NCI-H1048 (cell line): ENCODE results near the gene MGAT4B.
"Not testable (repeated sequence)": the region's sequence is repeated elsewhere in the genome, so short reads cannot be mapped to it uniquely, and the experiment has no call there.

Experiments
- DNase-seq: peaks from one replicate; lab custom pipeline; 2025; lab: John Stamatoyannopoulos, UW

MGAT4B gene

GRCh38 chr5:179795049-179795862, 11.4 kb downstream of the MGAT4B start:
- DNase-seq: no peak

- no peak for DNase-seq
These were observed 12.1 kb downstream of the MGAT4B start for GRCh38 chr5:179794575-179794974.

GRCh38 chr5:179794171-179794570, 12.5 kb downstream of the MGAT4B start:
- no peak for DNase-seq

- DNase-seq: no peak
These were observed 13.1 kb downstream of the MGAT4B start, which contains the start of gene LTC4S for GRCh38 chr5:179793468-179794139. Gene LTC4S (plus strand): TSS chr5:179793986. CDS start chr5:179794081, 95 bp downstream.

GRCh38 chr5:179792612-179793467, 13.8 kb downstream of the MGAT4B start:
- DNase-seq: no peak

GRCh38 chr5:179791881-179792611, 14.6 kb downstream of the MGAT4B start:
- DNase-seq: no peak

- DNase-seq: not testable (repeated sequence)
These were observed 17.4 kb downstream of the MGAT4B start for GRCh38 chr5:179789278-179789677.

GRCh38 chr5:179788193-179788854, 18.3 kb downstream of the MGAT4B start:
- DNase-seq: no peak

- DNase-seq: no peak
These were observed 19.8 kb downstream of the MGAT4B start for GRCh38 chr5:179786861-179787260.

- DNase-seq: no peak
These were observed 23.5 kb downstream of the MGAT4B start for GRCh38 chr5:179783128-179783527.

GRCh38 chr5:179781846-179782245, 24.8 kb downstream of the MGAT4B start:
- DNase-seq: no peak

- no peak for DNase-seq
These were observed 26.3 kb downstream of the MGAT4B start for GRCh38 chr5:179780362-179780761.

GRCh38 chr5:179779826-179780225, 26.8 kb downstream of the MGAT4B start:
- no peak for DNase-seq

GRCh38 chr5:179778591-179778990, 28.1 kb downstream of the MGAT4B start:
- no peak for DNase-seq

GRCh38 chr5:179777909-179778308, 28.8 kb downstream of the MGAT4B start:
- DNase-seq: no peak

GRCh38 chr5:179777456-179777855, 29.2 kb downstream of the MGAT4B start:
- no peak for DNase-seq

GRCh38 chr5:179776411-179776938, 30.2 kb downstream of the MGAT4B start:
- DNase-seq: no peak

GRCh38 chr5:179774442-179774841, 32.2 kb downstream of the MGAT4B start:
- no peak for DNase-seq

- no peak for DNase-seq
These were observed 33.0 kb downstream of the MGAT4B start for GRCh38 chr5:179773686-179774040.

GRCh38 chr5:179772351-179772750, 34.3 kb downstream of the MGAT4B start:
- no peak for DNase-seq

GRCh38 chr5:179771311-179771895, 35.3 kb downstream of the MGAT4B start:
- DNase-seq: no peak
